ENCODE results near the gene NLRP1.

NLRP1 gene

DNA sequence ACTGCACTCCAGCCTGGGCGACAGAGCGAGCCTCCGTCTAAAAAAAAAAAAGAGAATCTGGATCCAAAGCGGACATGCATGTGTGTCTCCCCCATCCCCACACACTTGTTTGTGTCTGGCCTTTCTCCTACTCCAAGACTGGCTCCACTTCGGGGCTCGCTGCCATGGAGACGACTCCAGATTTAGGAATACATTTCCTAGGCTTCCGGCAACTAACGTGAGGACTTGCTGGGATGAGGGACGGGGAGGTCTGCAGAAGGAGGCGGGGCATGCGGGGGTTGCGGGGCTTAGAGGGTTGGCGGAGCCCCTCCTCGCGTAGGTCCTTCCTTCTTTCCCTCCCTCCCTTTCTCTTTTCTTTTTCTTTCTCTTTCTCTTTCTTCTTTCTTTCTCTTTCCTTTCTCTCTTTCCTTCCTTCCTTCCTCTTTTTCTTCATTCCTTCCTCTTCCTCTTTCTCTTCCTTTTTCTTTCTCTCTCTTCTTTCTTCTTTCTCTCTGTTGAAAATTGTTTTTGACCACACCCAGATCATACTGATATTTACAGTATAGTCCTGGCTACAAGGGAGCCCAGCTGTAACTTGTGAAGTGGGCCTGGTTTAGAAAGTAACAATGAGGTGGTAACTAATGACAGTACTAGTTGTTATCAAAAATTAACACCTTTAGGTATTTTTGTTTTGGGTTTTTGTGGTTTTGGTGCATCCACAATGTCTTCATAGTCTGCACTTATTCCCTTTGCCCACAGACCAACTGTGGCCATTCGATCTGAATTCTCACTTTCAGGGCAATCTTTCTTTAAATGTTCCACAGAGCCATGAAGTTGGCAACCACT lies 72.7 kb downstream of the NLRP1 start:
- DNase-seq, result no peak

DNA sequence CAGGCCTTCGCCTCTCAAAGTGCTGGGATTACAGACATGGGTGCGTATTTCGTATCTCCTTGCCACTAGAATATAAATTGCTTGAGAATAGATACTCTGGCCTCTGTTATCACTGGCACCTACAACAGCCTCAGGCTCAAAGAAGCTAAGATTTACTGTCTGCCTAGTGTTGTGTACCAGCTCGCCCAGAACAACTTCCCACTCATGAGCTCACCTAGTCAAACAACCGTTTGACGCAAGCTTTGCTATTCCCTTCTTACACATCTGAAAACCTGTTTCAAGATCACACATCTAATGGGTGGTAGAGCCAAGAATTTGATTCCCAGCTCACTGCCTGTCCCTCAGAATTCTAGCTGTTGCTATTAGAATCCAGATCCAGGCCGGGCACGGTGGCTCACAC lies 73.5 kb downstream of the NLRP1 start:
- DNase-seq, result no peak

DNA sequence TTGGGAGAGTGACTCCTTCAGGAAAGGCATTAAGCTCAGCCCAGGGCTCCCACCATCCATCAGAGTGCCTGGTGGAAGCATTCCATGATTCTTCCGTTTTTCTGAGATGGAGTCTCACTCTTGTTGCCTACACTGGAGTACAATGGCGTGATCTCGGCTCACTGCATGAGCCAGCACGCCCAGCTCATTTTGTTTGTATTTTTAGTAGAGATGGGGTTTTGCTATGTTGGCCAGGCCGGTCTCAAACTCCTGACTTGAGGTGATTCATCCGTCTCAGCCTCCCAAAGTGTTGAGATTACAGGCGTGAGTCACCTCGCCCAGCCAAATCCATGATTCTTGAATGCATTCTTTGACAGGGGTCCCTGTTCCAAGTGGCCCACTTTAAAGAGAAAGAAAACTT lies 74.8 kb downstream of the NLRP1 start:
- no peak for DNase-seq

DNA sequence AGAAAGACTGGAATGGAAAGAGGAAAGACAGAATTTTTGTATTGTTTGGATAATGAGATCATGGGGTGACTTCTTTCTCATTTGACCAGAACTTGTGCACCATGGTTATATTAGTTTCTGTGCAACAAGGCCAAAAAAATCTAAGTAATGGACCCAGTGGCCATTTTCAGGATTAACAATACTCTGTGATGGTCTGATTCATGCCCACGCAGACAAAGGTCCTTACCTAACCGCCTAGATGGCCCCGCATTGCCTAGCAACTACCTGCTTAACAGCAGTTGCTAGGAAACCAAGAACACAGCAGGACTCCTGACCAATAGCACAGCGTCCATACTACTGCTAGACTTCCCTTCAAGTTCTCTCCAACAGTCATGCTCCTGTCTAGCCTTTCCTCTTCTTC lies 75.5 kb downstream of the NLRP1 start:
- DNase-seq, result peak; percentile 86

DNA sequence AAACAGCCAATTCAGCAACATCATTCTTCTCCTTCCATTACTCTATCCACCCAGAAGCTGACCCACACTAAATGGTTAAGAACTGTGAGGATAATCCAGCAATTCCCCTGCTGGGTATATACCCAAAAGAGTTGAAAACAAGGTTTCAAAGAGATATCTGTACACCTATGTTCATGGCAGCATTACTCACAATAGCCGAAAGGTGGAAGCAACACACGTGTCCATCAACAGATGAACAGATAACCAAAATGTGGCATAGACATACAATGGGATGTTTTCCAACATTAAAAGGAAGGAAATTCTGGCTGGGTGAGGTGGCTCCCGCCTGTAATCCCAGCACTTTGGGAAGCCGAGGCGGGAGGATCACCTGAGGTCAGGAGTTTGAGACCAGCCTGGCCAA lies 78.0 kb downstream of the NLRP1 start:
- no peak for DNase-seq

DNA sequence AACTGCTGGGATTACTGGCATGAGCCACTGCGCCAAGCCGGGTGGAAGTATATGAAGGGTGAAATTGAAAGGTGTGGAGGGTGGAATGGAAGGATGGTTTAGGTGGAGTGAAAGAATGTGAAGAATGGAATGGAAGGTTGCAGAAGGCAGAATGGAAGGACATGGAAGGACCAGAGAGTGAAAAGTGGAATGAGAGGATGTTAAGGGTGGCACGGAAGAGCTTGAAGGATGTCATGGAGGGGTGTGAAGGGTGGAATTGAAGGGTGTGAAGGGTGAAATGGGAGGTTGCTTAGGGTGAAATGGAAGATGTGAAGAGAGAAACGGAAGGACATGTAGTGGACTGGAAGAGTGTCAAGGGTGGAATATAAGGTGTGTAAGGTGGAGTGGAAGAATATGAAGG lies 81.8 kb downstream of the NLRP1 start:
- no peak for DNase-seq

DNA sequence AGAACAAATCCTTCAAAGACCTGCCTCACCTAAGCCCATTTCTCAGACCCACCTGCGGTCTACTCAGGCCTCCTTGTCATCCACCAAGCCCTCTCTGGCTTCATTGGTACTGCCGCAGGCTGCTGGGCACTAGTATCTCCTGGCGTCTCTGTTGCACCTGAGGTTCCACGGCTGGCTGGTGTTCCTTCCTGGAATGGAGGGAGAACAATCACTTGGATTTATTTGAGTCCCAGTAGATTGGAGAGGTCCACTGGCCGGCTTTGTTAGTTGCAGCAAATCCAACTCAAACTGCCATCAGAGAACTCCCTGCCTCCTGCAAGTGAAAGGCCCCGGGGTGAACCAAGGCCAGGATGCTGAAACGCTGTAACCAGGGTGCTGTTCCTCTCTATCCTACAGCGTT lies 82.6 kb downstream of the NLRP1 start:
- DNase-seq, result no peak

DNA sequence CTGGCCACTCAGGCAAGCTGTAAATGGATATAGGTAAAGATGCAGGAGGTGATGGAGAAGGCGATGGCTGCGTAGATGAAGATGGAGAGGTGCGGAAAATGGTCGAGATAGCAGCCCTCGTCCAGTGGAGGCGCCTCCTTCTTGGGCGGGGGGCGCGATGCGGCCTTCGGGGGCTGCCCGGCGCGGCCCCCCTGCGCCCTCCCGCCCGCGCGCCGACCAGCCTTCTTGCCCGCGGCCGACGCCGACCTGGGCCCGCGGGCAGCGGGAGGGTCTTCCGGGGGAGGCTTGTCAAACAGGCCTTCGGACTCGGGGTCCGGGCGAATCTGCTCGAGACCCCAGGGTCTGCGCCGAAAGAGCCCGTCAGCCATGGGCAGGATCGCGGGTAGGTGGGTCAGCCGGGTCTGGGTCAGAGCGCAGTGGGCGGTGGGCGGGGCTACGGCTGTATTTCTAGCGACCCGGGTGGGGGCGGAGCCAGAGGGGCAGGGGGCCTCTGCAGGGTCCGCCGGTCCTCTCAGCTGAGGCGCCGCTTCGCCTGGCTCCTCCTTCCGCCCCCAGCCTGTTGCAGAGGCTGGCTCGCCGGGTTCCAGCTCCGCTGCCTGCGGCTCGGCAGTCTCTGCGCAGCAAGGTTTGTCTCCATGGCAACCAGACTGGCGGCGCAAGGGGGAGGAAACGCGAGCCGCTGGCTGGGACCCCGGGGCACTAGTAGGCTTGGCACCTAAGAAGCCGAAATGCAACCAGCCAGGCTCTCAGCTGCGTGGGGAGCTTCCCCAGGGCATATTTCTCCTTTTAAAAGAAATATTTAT lies 83.5 kb downstream of the NLRP1 start:
- peak; percentile 87 for DNase-seq

DNA sequence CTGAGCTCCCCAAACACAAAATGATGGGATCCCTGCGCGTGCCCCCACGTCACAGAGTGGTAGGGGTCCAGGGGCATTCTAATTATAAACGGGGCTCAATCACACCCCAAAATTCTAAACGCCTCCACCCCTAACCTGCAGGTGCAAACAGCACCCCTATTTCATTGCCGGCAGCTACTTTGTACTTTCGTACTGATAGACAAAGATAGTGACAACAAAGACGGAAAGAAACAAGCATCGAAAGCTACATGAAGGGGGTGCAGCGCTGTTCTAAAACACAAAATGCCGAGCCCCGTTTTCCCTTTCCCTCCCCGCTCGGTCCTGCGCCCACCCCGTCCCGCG lies 84.1 kb downstream of the NLRP1 start:
- no peak for DNase-seq

DNA sequence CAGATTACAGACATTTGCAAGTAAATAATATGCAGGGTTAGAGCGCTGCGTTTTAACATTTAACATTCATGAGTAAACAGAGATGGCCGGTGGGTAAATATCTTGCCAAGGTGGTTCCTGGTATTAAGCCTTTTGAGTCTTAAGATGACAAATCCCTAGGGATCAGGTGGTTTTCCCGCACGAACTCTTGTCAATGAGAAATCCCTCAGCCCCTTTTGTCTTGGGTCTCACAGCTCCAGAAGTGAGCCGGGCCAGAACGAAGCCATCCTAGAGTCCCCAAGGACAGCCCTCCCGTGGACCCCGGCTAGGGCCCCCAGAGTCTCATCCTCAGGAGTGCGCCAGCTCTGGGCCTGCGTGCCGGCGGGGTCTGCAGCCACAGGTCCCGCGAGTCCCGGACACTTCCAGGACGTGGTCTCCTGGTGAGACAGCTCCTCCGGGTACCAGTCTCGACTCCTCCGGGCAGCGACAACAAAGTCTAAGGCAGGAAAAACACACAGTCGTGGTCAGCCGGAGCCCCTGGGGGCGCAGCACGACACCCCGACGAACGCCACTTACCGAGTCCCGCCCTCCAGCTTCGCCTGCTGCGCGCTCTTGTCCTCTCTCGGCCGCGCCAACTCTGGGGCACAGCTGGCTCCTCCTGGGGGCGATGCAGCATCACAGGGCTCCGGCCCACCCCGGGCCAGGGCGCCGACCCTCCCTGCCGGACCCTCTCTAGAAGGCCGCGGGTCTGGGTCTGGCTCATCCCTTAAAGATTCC lies 84.7 kb downstream of the NLRP1 start:
- no peak for DNase-seq

DNA sequence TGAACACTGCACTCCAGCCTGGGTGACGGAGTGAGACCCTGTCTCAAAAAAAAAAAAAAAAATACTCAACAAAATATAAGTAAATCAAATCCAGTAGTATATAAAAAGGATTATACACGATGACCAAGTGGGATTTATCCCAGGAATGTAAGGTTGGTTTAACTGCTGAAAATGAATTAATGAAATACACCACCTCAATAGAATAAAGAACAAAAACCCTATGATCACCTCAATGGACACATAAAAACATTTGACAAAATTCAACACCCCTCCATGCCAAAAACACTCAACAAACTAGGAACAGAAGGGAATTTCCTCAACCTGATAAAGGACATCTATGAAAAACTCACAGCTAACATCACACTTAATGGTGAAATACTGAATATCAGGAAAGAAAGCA lies 91.3 kb downstream of the NLRP1 start:
- DNase-seq, result no peak

DNA sequence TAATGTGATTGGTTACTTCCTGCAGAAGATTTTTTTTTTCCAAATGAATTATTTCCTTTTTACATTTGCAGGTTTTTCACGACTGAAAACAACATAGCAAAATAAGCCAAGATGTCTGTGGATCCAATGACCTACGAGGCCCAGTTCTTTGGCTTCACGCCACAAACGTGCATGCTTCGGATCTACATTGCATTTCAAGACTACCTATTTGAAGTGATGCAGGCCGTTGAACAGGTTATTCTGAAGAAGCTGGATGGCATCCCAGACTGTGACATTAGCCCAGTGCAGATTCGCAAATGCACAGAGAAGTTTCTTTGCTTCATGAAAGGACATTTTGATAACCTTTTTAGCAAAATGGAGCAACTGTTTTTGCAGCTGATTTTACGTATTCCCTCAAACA lies 95.6 kb downstream of the NLRP1 start:
- no peak for DNase-seq

DNA sequence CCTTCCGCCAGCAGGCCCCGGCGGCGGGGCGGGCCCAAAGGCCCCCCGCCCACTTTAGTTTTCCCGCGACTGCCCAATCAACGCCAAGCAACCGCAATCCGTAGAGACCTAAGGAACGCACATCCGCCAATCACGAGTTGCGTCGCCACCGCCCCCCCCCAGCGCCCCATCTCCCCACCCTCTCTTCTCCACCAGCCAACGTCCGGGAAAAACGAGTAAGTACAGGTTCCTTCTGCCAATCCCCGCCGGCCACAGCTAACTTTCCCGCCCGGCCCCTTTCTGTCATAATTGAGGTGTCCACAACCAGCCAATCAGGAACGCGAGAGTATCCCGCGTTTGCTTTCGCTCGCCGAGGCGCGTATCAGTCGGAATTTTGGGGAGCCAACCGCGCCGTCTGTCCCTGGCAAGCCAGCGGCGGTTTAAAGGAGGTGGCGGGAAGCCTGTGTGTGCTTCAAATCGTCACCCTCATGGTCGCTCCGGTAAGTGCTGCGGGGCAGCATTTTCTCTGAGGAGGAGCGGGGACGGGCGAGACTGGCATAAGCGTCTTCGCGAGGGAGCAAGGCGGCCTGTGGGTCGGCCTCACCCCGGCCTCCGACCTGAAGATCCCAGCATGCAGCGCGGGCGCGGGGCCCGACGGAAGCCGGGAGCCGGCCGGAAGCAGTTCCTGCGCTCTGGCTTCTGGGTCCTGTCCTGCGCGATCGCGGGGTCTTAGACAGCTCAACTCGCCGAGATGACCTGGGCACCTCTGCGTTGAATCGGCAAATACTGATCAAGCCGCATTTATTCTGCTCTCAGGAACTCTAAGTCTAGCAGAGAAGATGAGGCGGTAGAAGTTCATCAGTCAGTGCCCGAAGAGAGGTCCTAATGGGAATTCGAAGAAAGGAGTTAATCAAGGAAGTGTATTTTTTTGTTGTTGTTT lies 97.8 kb downstream of the NLRP1 start, which contains the start of gene MIS12:
TSS of gene MIS12 (plus strand) at position 361 of the 919 bp plus-strand sequence. CDS start 2,297 bp downstream, outside the sequence.
- DNase-seq, result peak; percentile 96

DNA sequence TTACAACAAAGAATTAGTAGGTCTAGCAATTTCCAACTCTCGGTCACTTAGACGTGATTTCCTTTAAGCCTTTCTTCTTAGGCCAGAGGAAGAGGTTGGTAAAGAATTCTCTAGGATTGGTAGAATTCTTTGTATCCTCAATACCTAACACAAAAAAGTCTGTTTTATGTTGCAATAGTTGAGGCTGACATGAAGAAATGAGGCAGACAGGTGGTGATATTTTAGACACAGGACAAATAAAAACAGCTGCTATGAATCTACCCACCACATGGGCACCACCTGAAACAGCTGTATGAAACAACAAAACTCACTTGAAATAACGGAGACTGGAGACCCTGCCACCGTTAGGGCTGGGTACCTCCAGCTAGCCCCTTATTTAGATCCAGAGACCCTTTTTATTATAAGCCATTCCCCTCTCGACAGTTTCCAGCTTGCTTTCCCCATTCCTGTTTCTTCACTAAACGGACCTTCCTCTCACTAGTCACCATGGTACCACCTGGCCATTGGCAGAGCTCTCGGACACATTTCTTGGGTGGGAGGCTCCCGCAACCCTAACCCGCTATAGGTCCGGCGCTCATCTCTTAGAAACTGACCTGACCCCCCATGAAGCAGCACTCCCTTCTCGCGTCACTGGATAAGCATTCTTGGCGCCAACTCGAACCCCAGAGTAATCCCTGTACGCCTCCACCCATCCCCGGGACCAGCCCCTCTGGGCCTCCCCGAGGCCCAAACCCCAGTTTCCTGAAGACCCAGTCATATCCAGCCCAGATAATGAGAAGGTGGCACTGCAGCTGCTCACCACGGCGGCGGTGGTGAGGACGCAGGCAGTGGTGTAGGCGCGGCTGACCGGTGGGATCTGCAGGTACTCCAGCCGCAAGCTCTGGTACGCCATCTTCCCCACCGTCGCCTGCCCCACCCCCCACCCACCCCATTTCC lies 98.8 kb downstream of the NLRP1 start, which contains the start of gene DERL2:
TSS of gene DERL2 (minus strand) at position 909 of the 936 bp plus-strand sequence. CDS start at position 892, 17 bp downstream.
- peak; percentile 48 for DNase-seq

DNA sequence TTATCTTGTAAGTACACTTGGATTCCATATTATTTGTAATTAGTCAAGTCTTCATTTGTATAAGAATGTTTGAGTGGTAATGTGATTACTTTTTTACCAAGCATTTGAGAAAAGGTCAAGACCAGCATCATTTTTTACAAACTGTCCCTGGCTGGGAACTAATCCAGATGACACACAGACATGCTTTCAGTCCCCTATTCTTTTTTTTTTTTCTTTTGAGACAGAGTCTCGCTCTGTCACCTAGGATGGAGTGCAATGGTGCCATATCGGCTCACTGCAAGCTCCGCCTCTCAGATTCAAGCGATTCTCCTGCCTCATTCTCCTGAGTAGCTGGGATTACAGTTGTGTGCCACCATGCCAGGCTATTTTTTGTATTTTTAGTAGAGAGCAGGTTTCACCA lies 102.9 kb downstream of the NLRP1 start:
- DNase-seq, result no peak

DNA sequence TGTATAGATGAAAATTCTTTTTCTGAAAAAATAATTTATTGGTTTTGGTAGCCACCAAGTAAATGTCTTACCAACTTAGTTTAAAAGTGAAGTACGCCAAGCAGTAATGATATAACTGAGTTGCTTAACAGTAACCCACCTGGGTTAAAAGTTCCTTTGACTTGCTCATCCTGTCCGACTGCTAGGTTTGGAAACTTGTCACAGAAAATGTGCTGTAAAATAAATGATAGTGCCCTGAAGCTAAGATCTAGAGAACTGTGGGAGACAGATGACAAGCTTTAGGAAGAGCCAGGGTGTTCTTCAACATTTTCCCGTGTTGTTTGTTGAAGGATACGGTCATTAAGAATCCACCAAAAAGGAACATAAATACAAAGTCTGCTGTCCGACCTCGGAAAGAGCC lies 103.3 kb downstream of the NLRP1 start:
- no peak for DNase-seq

DNA sequence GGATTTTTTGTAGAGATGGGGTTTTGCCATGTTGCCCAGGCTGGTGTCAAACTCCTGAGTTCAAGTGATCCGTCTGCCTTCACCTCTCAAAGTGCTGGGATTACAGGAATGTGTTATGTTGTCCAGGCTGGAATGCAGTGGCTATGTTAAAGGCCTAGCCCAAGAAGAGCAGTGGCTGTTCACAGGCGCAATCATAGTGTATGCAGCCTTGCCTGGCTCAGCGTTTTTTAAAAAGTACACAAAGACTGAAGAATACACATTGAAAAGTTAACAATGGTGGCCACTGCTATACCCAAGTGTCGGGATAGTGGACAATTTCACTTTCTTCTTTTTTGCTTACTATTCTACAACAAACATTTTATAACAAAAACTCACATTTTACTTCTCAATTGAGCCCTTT lies 105.3 kb downstream of the NLRP1 start:
- no peak for DNase-seq

DNA sequence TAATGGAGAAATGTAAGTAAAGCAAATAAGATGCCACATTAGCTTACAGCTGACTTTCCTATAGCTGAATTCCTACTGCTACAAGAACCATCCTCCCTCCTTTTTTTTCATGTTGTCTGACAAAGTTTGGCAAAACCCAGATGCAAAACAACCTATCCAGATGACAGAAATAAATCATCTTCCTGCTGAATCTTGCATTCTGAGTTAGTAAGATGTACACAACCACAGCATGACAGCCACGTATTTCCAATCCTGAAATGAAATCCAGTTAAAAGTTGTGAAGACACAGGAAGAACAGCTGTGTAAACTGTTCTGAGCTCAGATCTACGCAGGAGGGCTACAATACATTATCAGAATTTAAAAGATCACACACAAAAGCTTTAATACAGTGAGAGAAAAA lies 110.4 kb downstream of the NLRP1 start:
- no peak for DNase-seq

DNA sequence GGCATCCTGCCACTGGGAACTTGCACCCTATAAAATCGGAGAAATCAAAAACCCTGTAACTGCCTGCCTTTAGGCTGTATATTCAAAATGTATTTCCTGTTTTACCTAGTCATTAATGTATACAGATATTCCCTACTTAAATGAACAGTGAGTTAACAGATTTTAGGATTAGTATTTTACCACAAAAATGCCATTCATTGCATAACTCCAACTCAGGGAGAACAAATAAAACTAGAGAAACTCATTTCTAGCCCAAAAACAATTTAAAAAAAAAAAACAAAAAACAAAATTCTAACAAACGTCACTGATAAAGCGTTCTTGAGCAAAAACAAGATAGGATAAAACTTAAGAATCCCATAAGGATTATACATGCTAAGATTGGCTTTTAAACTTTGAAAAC lies 111.8 kb downstream of the NLRP1 start:
- no peak for DNase-seq

DNA sequence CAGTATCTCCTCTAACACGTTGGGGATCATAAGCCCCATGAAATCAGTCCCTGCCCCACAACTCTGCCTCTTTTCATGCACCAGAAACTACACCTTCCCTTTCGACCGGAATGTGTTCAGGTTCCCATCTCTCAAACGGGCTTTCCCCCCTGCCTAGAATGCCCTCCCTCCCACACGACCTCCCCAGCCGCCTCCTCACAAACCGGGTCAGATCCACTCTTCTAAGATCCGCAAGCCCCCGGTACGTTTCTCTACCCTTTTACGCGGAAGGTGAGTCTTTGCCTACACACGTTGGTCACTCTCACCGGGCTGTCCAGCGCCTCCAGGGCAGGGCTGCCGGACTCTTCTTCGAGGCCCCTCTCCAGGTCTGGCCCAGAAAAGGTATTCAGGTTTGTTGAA lies 116.2 kb downstream of the NLRP1 start:
- no peak for DNase-seq

DNA sequence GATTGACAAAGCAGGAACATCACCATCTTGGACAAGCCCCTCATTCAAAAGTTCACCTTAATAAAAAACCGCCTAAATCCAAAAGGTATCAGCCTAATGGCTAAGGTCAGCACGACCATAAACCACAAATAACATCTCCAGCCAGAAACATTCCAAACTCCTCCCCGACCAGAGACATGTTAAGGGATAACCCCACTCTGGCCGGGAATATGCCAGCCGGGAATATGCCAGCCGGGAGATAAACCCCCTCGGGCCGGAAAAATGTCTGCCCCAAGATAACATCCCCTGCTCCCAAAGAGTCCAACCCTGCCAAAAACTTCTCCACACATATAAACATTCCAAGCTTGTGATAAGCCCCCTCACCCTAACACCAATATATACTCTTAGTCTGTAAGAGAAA lies 116.9 kb downstream of the NLRP1 start:
- DNase-seq, result no peak

Data from NCI-H2227 treated with DMSO at 0.1 percent for 48 hours (cell line).